GM23338 (cell line): Measurements from ENCODE around the gene RAB11FIP3. TPM values are rescaled to one million over a fixed set of nuclear protein-coding genes. Genes with fewer than 3 reads are reported as not detected.

ENCODE experiments used
- ATAC-seq: fragments of 200-7000 bp; cut with Tn5 transposase; 3 replicates; pipeline ENCODE4 v1.9.1; 2020
- DNase-seq: peaks from one replicate; pipeline ENCODE4 v3.0.0-alpha.2; 2015; ENCODE audit warnings: low spot score
- H2AFZ ChIP-seq: fragments of 200-600 bp; sonication (generic); 2 replicates; pipeline ENCODE4 v1.8.0; 2016; ENCODE audit warnings: antibody characterized with exemption, mild to moderate bottlenecking, moderate library complexity
- H3F3A ChIP-seq: fragments of 200-600 bp; sonication (generic); replicated peaks from 2 replicates; pipeline ENCODE4 v1.8.0; 2017; ENCODE audit warnings: antibody characterized with exemption, mixed run types, low read depth
- H3K27ac ChIP-seq: fragments of 200-600 bp; sonication (generic); 2 replicates; pipeline ENCODE4 v1.6.1; 2016; ENCODE audit warnings: low read depth
- H3K27me3 ChIP-seq: fragments of 200-600 bp; sonication (generic); 2 replicates; pipeline ENCODE4 v1.8.0; 2016; ENCODE audit warnings: mild to moderate bottlenecking, mixed run types, moderate library complexity; ENCODE audit not compliant: insufficient read depth
- H3K36me3 ChIP-seq: fragments of 200-600 bp; sonication (generic); 2 replicates; pipeline ENCODE4 v1.8.0; 2016; ENCODE audit warnings: mild to moderate bottlenecking; ENCODE audit not compliant: insufficient read depth
- H3K4me1 ChIP-seq: fragments of 200-600 bp; sonication (generic); 2 replicates; pipeline ENCODE4 v1.8.0; 2016; ENCODE audit warnings: mild to moderate bottlenecking, moderate library complexity; ENCODE audit not compliant: insufficient read depth
- H3K4me2 ChIP-seq: fragments of 200-600 bp; sonication (generic); 2 replicates; pipeline ENCODE4 v1.7.1; 2017; ENCODE audit warnings: mixed run types
- H3K4me3 ChIP-seq: fragments of 200-600 bp; sonication (generic); 2 replicates; pipeline ENCODE4 v1.6.1; 2016; ENCODE audit warnings: mixed run types
- H3K79me2 ChIP-seq: fragments of 200-600 bp; sonication (generic); replicated peaks from 2 replicates; pipeline ENCODE4 v1.8.0; 2017; ENCODE audit warnings: mild to moderate bottlenecking; ENCODE audit not compliant: insufficient read depth
- H3K9me2 ChIP-seq: fragments of 200-600 bp; sonication (generic); 2 replicates; pipeline ENCODE4 v1.8.0; 2017; ENCODE audit not compliant: insufficient read depth
- H4K20me1 ChIP-seq: fragments of 200-600 bp; sonication (generic); replicated peaks from 2 replicates; pipeline ENCODE4 v1.8.0; 2017; ENCODE audit warnings: mild to moderate bottlenecking; ENCODE audit not compliant: insufficient read depth
- H3K27ac Mint-ChIP-seq: 2 replicates; pipeline ENCODE4 v1.8.0; 2020; ENCODE audit warnings: inconsistent platforms, mild to moderate bottlenecking, moderate library complexity, mixed read lengths
- H3K27me3 Mint-ChIP-seq: 3 replicates; pipeline ENCODE4 v1.8.0; 2022; ENCODE audit warnings: low read depth, mild to moderate bottlenecking, moderate library complexity, mixed read lengths, inconsistent platforms; ENCODE audit not compliant: insufficient read depth, poor library complexity
- H3K36me3 Mint-ChIP-seq: 3 replicates; pipeline ENCODE4 v1.8.0; 2021; ENCODE audit warnings: low read depth, mild to moderate bottlenecking, inconsistent platforms, moderate library complexity, mixed read lengths
- H3K4me1 Mint-ChIP-seq: 3 replicates; pipeline ENCODE4 v1.8.0; 2020; ENCODE audit warnings: mild to moderate bottlenecking, inconsistent platforms, mixed read lengths
- H3K4me3 Mint-ChIP-seq: 3 replicates; pipeline ENCODE4 v1.8.0; 2021; ENCODE audit warnings: moderate library complexity, mild to moderate bottlenecking, inconsistent platforms, mixed read lengths
- H3K9me3 Mint-ChIP-seq: 3 replicates; pipeline ENCODE4 v1.8.0; 2020; ENCODE audit warnings: moderate library complexity, mild to moderate bottlenecking, inconsistent platforms, mixed read lengths
- CREB1 ChIP-seq: fragments of 250-450 bp; sonication (Bioruptor Pico); IDR thresholded peaks from 2 replicates; pipeline ENCODE4 v1.5.0; 2020; ENCODE audit warnings: low read depth, mild to moderate bottlenecking, moderate library complexity
- CTCF ChIP-seq, 2 experiments: fragments of 200-600 bp in 1 of 2; sonication (generic) in 1 of 2; conservative IDR thresholded peaks; 2 replicates each; pipeline versions ENCODE4 v1.5.1 to v1.6.1; 2016 to 2017; ENCODE audit warnings: antibody characterized with exemption in 2 of 2, low read depth in 2 of 2, mild to moderate bottlenecking in 2 of 2, moderate library complexity in 1 of 2
- ETS1 ChIP-seq: IDR thresholded peaks from 2 replicates; pipeline ENCODE4 v1.6.1; 2016; ENCODE audit warnings: antibody characterized with exemption
- EZH2 ChIP-seq: fragments of 200-600 bp; sonication (generic); IDR thresholded peaks from one replicate; pipeline ENCODE4 v1.8.0; 2017; ENCODE audit warnings: antibody characterized with exemption, mild to moderate bottlenecking, low read depth; ENCODE audit not compliant: unreplicated experiment
- EZH2phosphoT487 ChIP-seq: fragments of 200-600 bp; sonication (generic); IDR thresholded peaks from one replicate; pipeline ENCODE4 v1.8.1; 2018; ENCODE audit warnings: antibody characterized with exemption; ENCODE audit not compliant: unreplicated experiment
- JUNB ChIP-seq: IDR thresholded peaks from one replicate; pipeline ENCODE4 v1.6.1; 2016; ENCODE audit warnings: antibody characterized with exemption; ENCODE audit not compliant: unreplicated experiment
- NANOG ChIP-seq: IDR thresholded peaks from 2 replicates; pipeline ENCODE4 v1.6.1; 2016; ENCODE audit warnings: antibody characterized with exemption, borderline replicate concordance
- POLR2AphosphoS5 ChIP-seq: IDR thresholded peaks from 2 replicates; pipeline ENCODE4 v1.6.1; 2016; ENCODE audit warnings: antibody characterized with exemption, low read depth
- REST ChIP-seq: IDR thresholded peaks from one replicate; pipeline ENCODE4 v1.6.1; 2018; ENCODE audit warnings: antibody characterized with exemption; ENCODE audit not compliant: unreplicated experiment
- STAT1 ChIP-seq: IDR thresholded peaks from one replicate; pipeline ENCODE4 v1.6.1; 2016; ENCODE audit warnings: antibody characterized with exemption; ENCODE audit not compliant: unreplicated experiment
- ZNF114 ChIP-seq: fragments of 250-450 bp; sonication (Bioruptor Pico); IDR thresholded peaks from 2 replicates; pipeline ENCODE4 v1.5.0; 2020; ENCODE audit warnings: mild to moderate bottlenecking, moderate library complexity
- ZNF331 ChIP-seq: fragments of 250-450 bp; sonication (Bioruptor Pico); IDR thresholded peaks from 2 replicates; pipeline ENCODE4 v1.5.0; 2020; ENCODE audit warnings: low read depth, mild to moderate bottlenecking, moderate library complexity
- polyA plus RNA-seq: library from polyadenylated mRNA; unstranded; fragments of >200 nt; fragmentation: Nextera tagmentation; extraction: Ambion mirVana; gene quantifications from 2 replicates; pipeline ENCODE4 v1.2.1, GENCODE V29; 2016
- total RNA-seq: library from RNA; depleted of rRNA; stranded (reverse); fragments of >200 nt; shearing (Covaris generic); gene quantifications from 2 replicates; pipeline ENCODE4 v1.2.3, GENCODE V29; 2014

RAB11FIP3 gene
- total and polyA plus RNA-seq, 2 experiments from 2014 or later: 3.2 to 29.2 TPM

GRCh38 chr16:425740-426114, 278 bp downstream of the RAB11FIP3 start:
- Histone ChIP-seq H3K4me3 (peak overlapping the region; percentile 77), H3K27me3 (peaks cover 43% of the 10 kb centered on the region), H3K36me3 (no peaks in the 10 kb centered on the region), H3K27ac (no peak overlapping the region), H2AFZ (no peak overlapping the region), H4K20me1 (peaks cover 19% of the 10 kb centered on the region), H3K4me1 (peaks cover 8% of the 10 kb centered on the region), H3F3A (peaks cover 9% of the 10 kb centered on the region; the same call in 1 of the 2 replicates), H3K4me2 (peak overlapping the region; percentile 94; the same call in 1 of the 2 replicates), H3K9me2 (no peaks in the 10 kb centered on the region), H3K79me2 (peaks cover 42% of the 10 kb centered on the region)
- no peak for TF ChIP-seq REST
- TF ChIP-seq ZNF114 (CRISPR knock-in tag): no peak
- no peak for TF ChIP-seq POLR2AphosphoS5
- no peak for TF ChIP-seq ZNF331 (CRISPR knock-in tag)
- TF ChIP-seq CTCF (conservative IDR thresholded peaks at IDR 0.05; ENCODE audit: low read depth in 2 of 2): no peak
- no peak for TF ChIP-seq EZH2
- TF ChIP-seq ETS1: no peak
- no peak for TF ChIP-seq CREB1 (CRISPR knock-in tag)
- TF ChIP-seq EZH2phosphoT487: no peak
- no peak for TF ChIP-seq JUNB
- TF ChIP-seq NANOG: no peak
- TF ChIP-seq STAT1: no peak
- DNase-seq (peak; percentile 55), ATAC-seq (peak; percentile 43)
- 0 out of 3 replicates have a peak, but pooled peaks cover 4% of the 10 kb centered on the region for H3K9me3 Mint-ChIP-seq
- H3K4me1 Mint-ChIP-seq: peaks cover 11% of the 10 kb centered on the region
- H3K4me3 Mint-ChIP-seq: peak overlapping the region; percentile 72; the same call in 2 of the 3 replicates
- peaks cover 9% of the 10 kb centered on the region for H3K36me3 Mint-ChIP-seq
- H3K27me3 Mint-ChIP-seq: peaks cover 41% of the 10 kb centered on the region
- H3K27ac Mint-ChIP-seq: no peak overlapping the region
